H1 (cell line): Measurements from ENCODE around the gene CDYL2.

ENCODE experiments used
- ATF2 ChIP-seq: IDR thresholded peaks from 2 replicates; pipeline ENCODE4 v1.6.1; 2012; ENCODE audit warnings: low read length, inconsistent platforms
- EGR1 ChIP-seq: IDR thresholded peaks from 2 replicates; pipeline ENCODE4 v1.6.1; 2011; ENCODE audit warnings: low read depth, low read length, borderline replicate concordance
- MAX ChIP-seq: IDR thresholded peaks from 2 replicates; pipeline ENCODE4 v1.6.1; 2012; ENCODE audit warnings: inconsistent platforms
- POLR2A ChIP-seq, 2 experiments: IDR thresholded peaks; 1 replicate in 1 of 2; 2 replicates in 1 of 2; pipeline ENCODE4 v1.6.1; 2011; ENCODE audit warnings: low read depth in 2 of 2, low read length in 2 of 2, mild to moderate bottlenecking in 2 of 2; ENCODE audit errors: control extremely low read depth in 1 of 2

GRCh38 chr16:80628254-80628653 lies 176.1 kb downstream of the CDYL2 start:
- TF ChIP-seq ATF2 (no peak), POLR2A (IDR thresholded peaks at IDR 0.05; ENCODE audit: control extremely low read depth in 1 of 2, low read depth in 2 of 2, low read length in 2 of 2) (no peak), MAX (no peak), EGR1 (no peak)
